ENCODE measurements around the gene SMPD3. TPM values are rescaled to one million over a fixed set of nuclear protein-coding genes. Genes with fewer than 3 reads are reported as not detected.
A peak's percentile ranks its signal among the peaks of the same experiment; 100 is the strongest.

SMPD3 gene
- total and polyA plus RNA-seq, 4 donors: 12.7 to 44.7 (median 29.3) TPM

DNA sequence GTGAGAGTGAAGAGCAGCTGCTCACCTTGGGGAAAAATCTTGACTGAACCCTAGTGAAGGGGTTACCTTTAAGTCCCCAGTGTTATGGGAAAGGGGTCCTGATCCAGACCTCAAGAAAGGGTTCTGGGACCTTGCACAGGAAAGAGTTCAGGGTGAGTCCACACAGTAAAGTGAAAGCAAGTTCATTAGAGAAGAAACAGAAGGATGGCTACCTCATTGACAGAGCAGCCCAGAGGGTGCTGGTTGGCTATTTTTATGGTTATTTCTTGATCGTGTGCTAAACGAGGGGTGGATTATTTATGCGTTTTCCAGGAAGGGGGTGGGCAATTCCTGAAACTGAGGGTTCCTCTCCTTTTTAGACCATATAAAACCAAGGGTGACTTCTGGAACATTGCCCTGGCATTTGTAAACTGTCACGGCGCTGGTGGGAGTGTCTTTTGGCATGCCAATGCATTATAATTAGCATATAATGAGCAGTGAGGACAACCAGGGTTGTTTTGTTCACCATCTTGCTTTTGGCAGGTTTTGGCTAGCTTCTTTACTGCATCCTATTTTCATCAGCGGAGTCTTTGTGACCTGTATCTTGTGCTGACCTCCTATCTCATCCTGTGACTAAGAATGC is 58.4 kb downstream of the SMPD3 start:
- Histone ChIP-seq H3K27ac (ENCODE audit: low read depth, low read length) (no peak overlapping the region), H3K4me3 (ENCODE audit: low read depth, low read length) (no peak overlapping the region), H3K36me3 (ENCODE audit: control insufficient read depth, insufficient read depth, low read length) (peaks cover 5% of the 10 kb centered on the region), H3K27me3 (ENCODE audit: control insufficient read depth, insufficient read depth, low read length) (no peaks in the 10 kb centered on the region), H3K4me1 (ENCODE audit: control insufficient read depth, insufficient read depth, low read length) (peaks cover 21% of the 10 kb centered on the region), H3K9me3 (ENCODE audit: control insufficient read depth, insufficient read depth, low read length) (no peaks in the 10 kb centered on the region)
- no peak for DNase-seq (ENCODE audit: low read depth in 4 of 6, low spot score in 6 of 6)
- 61% methylated on average over 3 of the region's 6 CpGs for WGBS (ENCODE audit: insufficient coverage)

DNA sequence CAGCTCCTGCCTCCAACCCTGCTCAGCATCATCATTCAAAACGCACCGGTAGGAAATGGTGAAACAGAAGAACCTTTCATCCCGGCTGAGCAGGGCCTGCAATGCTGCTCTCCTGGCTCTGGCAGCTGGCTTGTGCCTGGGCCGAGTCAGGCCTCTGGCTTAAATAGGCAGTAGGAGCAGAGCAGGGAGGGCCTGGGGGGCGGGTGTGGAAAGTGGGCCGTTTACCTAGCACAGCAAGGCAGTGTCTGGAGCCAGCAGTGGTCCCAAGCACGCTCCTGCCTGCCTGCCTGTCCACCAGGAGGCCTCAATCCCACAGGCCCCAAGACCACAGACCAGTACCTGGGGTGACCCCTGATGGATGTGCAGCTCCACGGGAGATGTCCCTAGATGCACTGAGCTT is 59.3 kb downstream of the SMPD3 start:
- Histone ChIP-seq H3K27me3 (ENCODE audit: control insufficient read depth, insufficient read depth, low read length) (no peaks in the 10 kb centered on the region), H3K36me3 (ENCODE audit: control insufficient read depth, insufficient read depth, low read length) (peaks cover 5% of the 10 kb centered on the region), H3K9me3 (ENCODE audit: control insufficient read depth, insufficient read depth, low read length) (no peaks in the 10 kb centered on the region), H3K27ac (ENCODE audit: low read depth, low read length) (no peak overlapping the region), H3K4me3 (ENCODE audit: low read depth, low read length) (no peak overlapping the region), H3K4me1 (ENCODE audit: control insufficient read depth, insufficient read depth, low read length) (peaks cover 24% of the 10 kb centered on the region)
- 57% methylated on average over 5 of the region's 8 CpGs for WGBS (ENCODE audit: insufficient coverage)
- peak in 2 of 6 donors; percentile 52 to 63 for DNase-seq (ENCODE audit: low read depth in 4 of 6, low spot score in 6 of 6)

DNA sequence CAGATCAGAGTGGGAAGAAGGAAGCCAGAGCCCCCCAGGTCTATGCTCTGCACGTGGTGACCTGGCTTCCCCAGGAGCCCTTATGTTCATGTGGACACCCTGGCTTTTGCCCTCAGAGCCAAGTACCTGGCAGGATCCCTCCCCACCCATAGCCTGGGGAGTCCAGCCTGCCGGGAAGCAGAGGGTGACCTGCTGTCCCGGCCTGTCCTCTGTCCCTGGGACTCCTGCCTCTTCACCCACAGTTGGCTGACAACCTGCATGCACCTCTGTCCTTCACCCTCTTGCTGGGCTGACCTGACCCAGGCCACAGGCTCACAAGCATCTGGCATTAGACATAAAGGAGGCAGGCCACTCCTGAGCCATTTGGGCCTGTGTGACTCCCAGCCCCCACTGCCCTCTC is 60.2 kb downstream of the SMPD3 start:
- 89% methylated on average over 3 of the region's 3 CpGs for WGBS (ENCODE audit: insufficient coverage)
- Histone ChIP-seq H3K4me3 (ENCODE audit: low read depth, low read length) (no peak overlapping the region), H3K9me3 (ENCODE audit: control insufficient read depth, insufficient read depth, low read length) (no peaks in the 10 kb centered on the region), H3K27ac (ENCODE audit: low read depth, low read length) (no peak overlapping the region), H3K27me3 (ENCODE audit: control insufficient read depth, insufficient read depth, low read length) (no peaks in the 10 kb centered on the region), H3K4me1 (ENCODE audit: control insufficient read depth, insufficient read depth, low read length) (peaks cover 24% of the 10 kb centered on the region), H3K36me3 (ENCODE audit: control insufficient read depth, insufficient read depth, low read length) (peaks cover 5% of the 10 kb centered on the region)
- DNase-seq (ENCODE audit: low read depth in 4 of 6, low spot score in 6 of 6): no peak

DNA sequence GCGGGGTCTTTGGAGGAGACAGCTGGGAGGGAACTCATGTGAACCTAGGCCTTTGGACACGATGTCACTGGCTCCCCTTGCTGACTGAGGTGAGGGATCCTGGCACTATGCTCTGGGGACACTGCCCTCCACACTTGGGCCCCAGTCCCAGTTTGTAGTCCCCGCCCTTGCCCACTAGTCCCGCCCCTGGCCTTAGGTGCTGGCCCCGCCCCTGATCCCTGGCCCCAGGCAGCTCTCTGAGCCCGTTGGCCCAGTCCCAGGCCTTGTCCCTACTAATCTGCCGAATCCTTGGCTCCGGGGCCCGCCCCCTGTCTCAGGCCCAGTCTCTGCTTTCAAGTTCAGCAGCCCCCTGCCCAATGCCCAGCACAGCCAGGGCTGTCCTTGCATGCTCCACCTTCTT is 61.0 kb downstream of the SMPD3 start:
- Histone ChIP-seq H3K27me3 (ENCODE audit: control insufficient read depth, insufficient read depth, low read length) (no peaks in the 10 kb centered on the region), H3K36me3 (ENCODE audit: control insufficient read depth, insufficient read depth, low read length) (peaks cover 6% of the 10 kb centered on the region), H3K9me3 (ENCODE audit: control insufficient read depth, insufficient read depth, low read length) (no peaks in the 10 kb centered on the region), H3K4me1 (ENCODE audit: control insufficient read depth, insufficient read depth, low read length) (peaks cover 24% of the 10 kb centered on the region), H3K4me3 (ENCODE audit: low read depth, low read length) (no peak overlapping the region), H3K27ac (ENCODE audit: low read depth, low read length) (no peak overlapping the region)
- DNase-seq (ENCODE audit: low read depth in 4 of 6, low spot score in 6 of 6): no peak
- WGBS (ENCODE audit: insufficient coverage): 71% methylated on average over 9 of the region's 9 CpGs

DNA sequence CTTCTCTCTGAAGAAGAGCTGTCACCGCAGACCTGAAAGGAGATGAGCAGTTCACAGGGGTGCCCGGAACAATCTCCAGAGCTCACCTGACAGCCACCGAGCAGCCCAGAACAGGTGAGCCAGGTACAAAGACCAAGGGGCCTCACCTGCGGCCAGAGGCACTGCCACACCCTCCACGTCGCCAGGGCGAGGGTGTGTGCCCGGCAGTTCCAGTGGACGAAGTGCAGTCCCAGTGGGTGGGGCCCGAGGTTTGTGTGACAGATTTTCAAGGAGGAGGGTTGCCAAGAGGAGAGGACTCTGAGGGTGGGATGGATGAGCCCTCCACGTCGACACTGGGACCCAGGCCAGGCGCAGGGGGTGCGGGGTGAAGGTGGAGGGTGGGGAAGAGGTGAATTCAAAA is 61.7 kb downstream of the SMPD3 start:
- Histone ChIP-seq H3K9me3 (ENCODE audit: control insufficient read depth, insufficient read depth, low read length) (no peaks in the 10 kb centered on the region), H3K27ac (ENCODE audit: low read depth, low read length) (no peak overlapping the region), H3K4me1 (ENCODE audit: control insufficient read depth, insufficient read depth, low read length) (peaks cover 24% of the 10 kb centered on the region), H3K4me3 (ENCODE audit: low read depth, low read length) (no peak overlapping the region), H3K36me3 (ENCODE audit: control insufficient read depth, insufficient read depth, low read length) (peaks cover 9% of the 10 kb centered on the region), H3K27me3 (ENCODE audit: control insufficient read depth, insufficient read depth, low read length) (no peaks in the 10 kb centered on the region)
- DNase-seq (ENCODE audit: low read depth in 4 of 6, low spot score in 6 of 6): no peak
- 87% methylated on average over 14 of the region's 14 CpGs for WGBS (ENCODE audit: insufficient coverage)

DNA sequence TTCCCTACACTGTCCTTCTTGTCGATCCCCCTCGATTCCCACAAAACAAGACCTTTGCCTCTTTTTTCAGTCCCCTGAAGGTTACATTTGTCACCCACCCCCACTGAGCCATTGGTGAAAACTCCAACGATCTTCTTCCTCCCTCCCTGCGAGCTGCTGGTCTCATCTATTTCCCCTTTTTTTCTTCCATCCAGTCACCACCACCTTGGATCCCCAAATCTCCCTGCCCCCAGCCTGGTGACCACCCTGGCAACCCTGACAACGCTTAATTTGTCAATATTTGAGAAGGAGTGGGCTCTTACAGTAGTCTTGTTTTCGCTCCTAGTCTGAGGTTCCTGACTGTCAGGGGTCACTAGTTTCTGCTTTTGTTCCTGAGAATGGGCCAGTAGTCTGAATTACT is 62.9 kb downstream of the SMPD3 start:
- H3K4me1 ChIP-seq (ENCODE audit: control insufficient read depth, insufficient read depth, low read length): peaks cover 24% of the 10 kb centered on the region
- no peak for DNase-seq (ENCODE audit: low read depth in 4 of 6, low spot score in 6 of 6)
- no peak overlapping the region for H3K4me3 ChIP-seq (ENCODE audit: low read depth, low read length)
- H3K9me3 ChIP-seq (ENCODE audit: control insufficient read depth, insufficient read depth, low read length): no peaks in the 10 kb centered on the region
- H3K36me3 ChIP-seq (ENCODE audit: control insufficient read depth, insufficient read depth, low read length): peaks cover 14% of the 10 kb centered on the region
- H3K27me3 ChIP-seq (ENCODE audit: control insufficient read depth, insufficient read depth, low read length): no peaks in the 10 kb centered on the region
- H3K27ac ChIP-seq (ENCODE audit: low read depth, low read length): no peak overlapping the region
- WGBS (ENCODE audit: insufficient coverage): 73% methylated on average over 6 of the region's 6 CpGs

DNA sequence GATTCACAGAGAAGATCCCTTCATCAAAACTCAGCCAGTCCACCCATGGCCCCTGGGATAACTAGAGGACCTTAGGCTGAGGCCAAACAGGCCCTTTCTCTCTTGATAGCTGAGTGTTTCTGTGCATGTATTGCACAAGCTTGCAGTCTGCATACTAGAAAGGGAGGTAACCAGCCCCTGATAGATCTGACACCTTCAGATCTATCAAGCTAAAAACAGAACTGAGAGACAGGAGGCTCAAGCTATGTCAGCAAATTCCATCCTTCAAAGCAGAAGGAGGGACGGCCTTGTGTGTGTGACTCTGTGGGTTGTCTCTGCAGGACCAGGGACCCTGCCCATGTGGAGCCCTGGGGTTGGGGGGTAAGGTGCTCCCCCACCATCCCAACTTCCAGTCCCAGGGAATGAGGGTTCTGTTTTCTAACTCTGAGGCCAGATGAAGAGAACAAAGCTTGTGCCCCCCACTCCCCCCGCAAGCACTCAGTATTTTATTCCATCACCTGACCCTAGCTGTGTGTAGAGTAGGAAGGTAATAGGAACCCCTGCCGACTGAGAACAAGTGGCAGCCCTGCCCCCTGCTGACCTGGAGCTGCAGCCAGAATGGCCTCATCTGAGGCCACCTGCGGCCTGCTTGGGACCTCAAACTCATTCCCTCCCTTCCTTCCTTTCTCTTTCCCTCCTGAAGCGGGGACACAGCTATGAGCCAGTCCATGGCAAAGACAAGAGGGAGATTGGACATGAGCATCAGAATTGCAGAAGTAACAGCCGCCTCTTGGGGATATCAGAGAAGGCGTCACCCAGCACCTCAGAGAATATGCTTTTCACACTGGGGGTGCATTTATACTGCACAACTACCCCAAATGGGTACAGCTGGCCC is 63.8 kb downstream of the SMPD3 start:
- H3K9me3 ChIP-seq (ENCODE audit: control insufficient read depth, insufficient read depth, low read length): no peaks in the 10 kb centered on the region
- H3K27ac ChIP-seq (ENCODE audit: low read depth, low read length): no peak overlapping the region
- no peak overlapping the region for H3K4me3 ChIP-seq (ENCODE audit: low read depth, low read length)
- no peaks in the 10 kb centered on the region for H3K27me3 ChIP-seq (ENCODE audit: control insufficient read depth, insufficient read depth, low read length)
- peaks cover 32% of the 10 kb centered on the region for H3K4me1 ChIP-seq (ENCODE audit: control insufficient read depth, insufficient read depth, low read length)
- H3K36me3 ChIP-seq (ENCODE audit: control insufficient read depth, insufficient read depth, low read length): peaks cover 21% of the 10 kb centered on the region
- WGBS (ENCODE audit: insufficient coverage): 66% methylated on average over 4 of the region's 7 CpGs
- DNase-seq (ENCODE audit: low read depth in 4 of 6, low spot score in 6 of 6): no peak

DNA sequence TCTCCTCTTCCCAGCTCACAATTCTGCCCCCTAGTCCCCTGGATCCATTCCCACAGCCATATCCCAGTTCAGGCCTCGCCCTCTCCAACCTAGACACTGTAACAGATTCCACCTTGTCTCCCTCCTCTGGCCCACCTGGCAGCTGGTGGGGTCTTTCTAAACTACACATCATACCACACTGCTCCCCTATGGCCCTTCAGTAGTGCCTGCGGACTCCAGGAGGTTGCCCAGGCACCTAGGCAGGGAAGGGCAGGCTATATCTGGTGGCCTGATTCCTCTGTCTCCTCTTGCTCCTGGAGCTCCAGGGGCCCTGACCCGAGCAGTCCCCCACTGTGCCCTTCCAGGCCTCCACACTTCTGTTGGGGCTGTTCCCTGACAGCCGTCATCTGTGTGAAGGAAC is 64.5 kb downstream of the SMPD3 start:
- no peak for DNase-seq (ENCODE audit: low read depth in 4 of 6, low spot score in 6 of 6)
- WGBS (ENCODE audit: insufficient coverage): 89% methylated on average over 4 of the region's 4 CpGs
- no peak overlapping the region for H3K27ac ChIP-seq (ENCODE audit: low read depth, low read length)

DNA sequence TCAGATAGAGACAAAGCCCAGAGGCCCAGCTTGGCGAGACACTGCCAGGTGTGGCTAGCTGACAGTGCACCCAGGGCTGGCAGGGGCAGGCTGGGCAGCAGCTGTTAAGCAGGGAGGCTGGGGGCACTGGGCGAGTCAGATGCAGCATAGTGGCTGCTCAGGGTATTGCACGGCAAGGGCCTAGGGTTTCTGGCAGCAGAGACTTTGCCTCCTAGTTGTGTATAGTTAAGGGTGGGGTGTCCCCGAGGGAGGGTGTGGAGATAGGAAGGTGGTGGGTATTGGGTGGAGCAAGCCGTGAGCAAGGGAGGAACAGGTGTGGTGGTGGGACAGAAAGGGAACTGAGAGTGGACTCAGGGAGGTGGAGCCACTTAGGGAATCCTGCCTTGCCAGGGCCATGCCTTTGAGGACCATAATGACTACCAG is 66.0 kb downstream of the SMPD3 start:
- no peak for DNase-seq (ENCODE audit: low read depth in 4 of 6, low spot score in 6 of 6)

More for the DNA sequence above, 64.5 kb downstream of the SMPD3 start:
- Histone ChIP-seq H3K4me1 (ENCODE audit: control insufficient read depth, insufficient read depth, low read length) (peaks cover 31% of the 10 kb centered on the region), H3K4me3 (ENCODE audit: low read depth, low read length) (no peak overlapping the region), H3K9me3 (ENCODE audit: control insufficient read depth, insufficient read depth, low read length) (no peaks in the 10 kb centered on the region), H3K36me3 (ENCODE audit: control insufficient read depth, insufficient read depth, low read length) (peaks cover 21% of the 10 kb centered on the region), H3K27me3 (ENCODE audit: control insufficient read depth, insufficient read depth, low read length) (no peaks in the 10 kb centered on the region)

DNA sequence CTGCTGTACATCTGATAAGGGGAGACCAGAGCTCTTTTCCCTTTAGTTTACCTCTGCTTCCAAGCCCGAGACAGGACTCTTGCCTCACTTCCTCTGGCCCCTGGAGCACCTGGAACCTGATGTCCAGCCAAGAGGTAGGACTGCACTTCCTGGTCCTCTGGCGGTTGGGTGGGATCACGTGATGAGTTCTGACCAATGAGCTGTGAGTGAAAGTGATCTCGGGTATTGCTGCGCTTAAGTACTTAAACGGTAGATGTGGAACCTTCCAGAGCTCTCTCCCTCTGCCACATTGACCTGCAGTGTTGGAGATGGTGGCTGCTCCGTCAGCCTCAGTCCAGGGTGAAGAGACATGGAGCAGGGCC is 67.0 kb downstream of the SMPD3 start:
- Histone ChIP-seq H3K4me1 (ENCODE audit: control insufficient read depth, insufficient read depth, low read length) (peaks cover 39% of the 10 kb centered on the region), H3K4me3 (ENCODE audit: low read depth, low read length) (no peak overlapping the region), H3K27me3 (ENCODE audit: control insufficient read depth, insufficient read depth, low read length) (no peaks in the 10 kb centered on the region), H3K27ac (ENCODE audit: low read depth, low read length) (no peak overlapping the region), H3K9me3 (ENCODE audit: control insufficient read depth, insufficient read depth, low read length) (no peaks in the 10 kb centered on the region), H3K36me3 (ENCODE audit: control insufficient read depth, insufficient read depth, low read length) (peaks cover 16% of the 10 kb centered on the region)
- no peak for DNase-seq (ENCODE audit: low read depth in 4 of 6, low spot score in 6 of 6)
- 100% methylated on average over 2 of the region's 7 CpGs for WGBS (ENCODE audit: insufficient coverage)

More for the DNA sequence above, 66.0 kb downstream of the SMPD3 start:
- Histone ChIP-seq H3K27me3 (ENCODE audit: control insufficient read depth, insufficient read depth, low read length) (no peaks in the 10 kb centered on the region), H3K27ac (ENCODE audit: low read depth, low read length) (no peak overlapping the region), H3K36me3 (ENCODE audit: control insufficient read depth, insufficient read depth, low read length) (peaks cover 21% of the 10 kb centered on the region), H3K4me3 (ENCODE audit: low read depth, low read length) (no peak overlapping the region), H3K9me3 (ENCODE audit: control insufficient read depth, insufficient read depth, low read length) (no peaks in the 10 kb centered on the region), H3K4me1 (ENCODE audit: control insufficient read depth, insufficient read depth, low read length) (peaks cover 34% of the 10 kb centered on the region)
- WGBS (ENCODE audit: insufficient coverage): 87% methylated on average over 5 of the region's 5 CpGs
